DMS153 treated with DMSO at 0.1 percent for 48 hours (cell line): ENCODE results near the gene LGMN.
A peak's percentile ranks its signal among the peaks of the same experiment; 100 is the strongest.
"Not testable (repeated sequence)": the region's sequence is repeated elsewhere in the genome, so short reads cannot be mapped to it uniquely, and the experiment has no call there.

Source experiments
- DNase-seq: peaks from one replicate; lab custom pipeline; 2025; ENCODE audit not compliant: unreplicated experiment; lab: John Stamatoyannopoulos, UW

The LGMN gene

GRCh38 chr14:92763666-92764631, 15.5 kb upstream of the LGMN start:
- DNase-seq = not testable (repeated sequence)

DNA sequence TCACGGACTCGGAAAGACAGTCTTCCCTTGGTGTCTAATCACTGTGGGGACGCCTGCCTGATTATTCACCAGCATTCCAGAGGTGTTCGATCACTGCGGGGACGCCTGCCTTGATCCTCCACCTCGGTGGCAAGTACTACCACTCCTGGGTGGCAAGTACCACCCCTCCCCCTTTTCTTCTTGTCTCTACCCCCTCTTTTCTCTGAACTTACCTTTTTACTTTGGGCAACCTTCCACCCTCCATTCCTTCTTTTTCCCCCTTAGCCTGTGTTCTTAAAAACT, 12.0 kb upstream of the LGMN start:
- DNase-seq = no peak

GRCh38 chr14:92759679-92760523, 11.5 kb upstream of the LGMN start:
- DNase-seq = no peak

DNA sequence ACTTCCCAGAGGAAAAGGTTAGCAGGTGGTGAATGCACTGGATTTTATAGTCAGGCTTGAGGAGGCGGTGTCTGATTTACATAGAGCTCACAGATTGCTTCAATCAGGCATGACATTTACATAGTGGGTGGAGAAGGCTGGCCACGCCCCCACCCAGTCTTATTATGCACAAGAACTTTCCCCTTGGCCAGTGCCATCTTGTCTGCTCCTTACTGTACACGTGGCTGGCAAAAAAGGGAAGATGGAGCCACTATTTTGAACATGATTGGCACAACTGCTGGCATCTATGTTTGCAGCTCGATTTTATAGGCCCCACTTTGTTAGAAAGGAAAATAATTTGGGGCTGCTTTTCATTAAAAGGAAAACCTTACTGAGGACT, 10.9 kb upstream of the LGMN start:
- DNase-seq = no peak

DNA sequence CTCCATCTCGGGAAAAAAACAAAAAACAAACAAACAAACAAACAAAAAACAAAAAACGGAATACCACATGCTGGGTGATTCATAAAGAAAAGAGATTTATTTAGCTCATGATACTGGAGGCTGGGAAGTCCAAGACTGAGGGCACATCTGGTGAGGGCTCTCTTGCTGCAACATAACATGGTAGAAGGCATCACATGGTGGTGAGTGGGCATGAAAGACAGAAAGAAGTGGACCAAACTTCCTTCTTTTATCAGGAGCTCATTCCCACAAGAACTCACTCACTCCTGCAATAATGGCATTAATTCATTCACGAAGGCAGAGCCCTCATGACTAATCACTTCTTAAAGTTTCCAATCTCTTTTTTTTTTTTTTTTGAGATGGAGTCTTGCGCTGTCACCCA, 8.0 kb upstream of the LGMN start:
- no peak for DNase-seq

DNA sequence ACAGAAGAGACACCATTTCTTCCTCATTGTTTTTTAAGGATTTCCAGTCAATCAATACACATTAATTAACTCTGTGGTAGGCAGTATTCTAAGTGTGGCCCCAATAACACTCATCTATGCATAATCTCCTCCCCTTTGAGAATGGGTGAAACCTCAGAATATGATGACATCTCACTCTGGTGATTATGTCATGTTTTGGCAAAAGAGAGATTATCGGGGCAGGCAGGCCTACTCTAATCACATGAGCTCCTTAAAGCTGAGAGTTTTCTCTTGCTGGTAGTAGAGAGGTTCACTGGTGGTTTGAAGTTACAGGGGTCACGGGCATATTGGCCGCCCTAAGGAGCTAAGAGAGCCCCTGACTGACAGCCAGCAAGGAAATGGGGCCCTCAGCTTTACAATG, 7.1 kb upstream of the LGMN start:
- DNase-seq = no peak

- peak; percentile 84 for DNase-seq
Observed at GRCh38 chr14:92754966-92755365, 6.5 kb upstream of the LGMN start.

- DNase-seq = no peak
Observed at GRCh38 chr14:92753250-92753649, 4.8 kb upstream of the LGMN start.

DNA sequence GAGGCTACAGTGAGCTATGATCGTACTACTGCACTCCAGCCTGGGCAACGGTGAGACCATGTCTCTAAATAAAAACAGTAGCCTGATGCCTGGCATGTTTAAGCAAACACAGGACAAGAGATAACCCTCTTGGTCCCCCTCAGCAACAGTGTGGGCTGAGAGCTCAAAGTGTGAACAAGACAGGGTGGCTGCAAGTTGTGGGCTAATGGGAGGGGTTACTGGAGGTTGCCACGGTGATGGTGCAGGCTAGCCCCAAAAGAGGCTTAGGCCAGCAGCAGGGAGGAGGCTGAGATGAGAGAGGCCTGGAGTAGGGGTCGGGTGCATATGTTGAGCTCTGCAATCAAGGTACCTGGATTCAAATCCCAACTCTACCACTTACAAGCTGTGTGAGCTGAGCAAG, 3.4 kb upstream of the LGMN start:
- DNase-seq = no peak

DNA sequence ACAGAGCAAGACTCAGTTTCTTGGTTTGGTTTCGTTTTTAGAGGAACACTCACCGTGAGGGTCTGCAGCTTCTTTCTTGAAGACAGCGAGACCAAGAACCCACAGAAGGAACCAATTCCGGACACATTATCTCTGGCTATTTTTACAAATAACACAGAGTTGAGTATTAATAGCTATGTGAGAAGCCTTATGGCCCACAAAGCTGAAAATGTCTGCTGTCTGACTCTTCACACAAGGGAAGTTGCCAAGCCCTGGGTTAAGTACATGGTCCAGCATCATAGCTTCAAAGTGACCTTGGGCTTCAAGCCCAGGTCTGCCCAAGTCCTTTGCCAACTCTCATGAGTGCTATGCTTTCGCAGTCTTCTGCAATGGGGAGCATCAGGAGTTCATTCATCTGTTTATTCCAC, 2.6 kb upstream of the LGMN start:
- no peak for DNase-seq

DNA sequence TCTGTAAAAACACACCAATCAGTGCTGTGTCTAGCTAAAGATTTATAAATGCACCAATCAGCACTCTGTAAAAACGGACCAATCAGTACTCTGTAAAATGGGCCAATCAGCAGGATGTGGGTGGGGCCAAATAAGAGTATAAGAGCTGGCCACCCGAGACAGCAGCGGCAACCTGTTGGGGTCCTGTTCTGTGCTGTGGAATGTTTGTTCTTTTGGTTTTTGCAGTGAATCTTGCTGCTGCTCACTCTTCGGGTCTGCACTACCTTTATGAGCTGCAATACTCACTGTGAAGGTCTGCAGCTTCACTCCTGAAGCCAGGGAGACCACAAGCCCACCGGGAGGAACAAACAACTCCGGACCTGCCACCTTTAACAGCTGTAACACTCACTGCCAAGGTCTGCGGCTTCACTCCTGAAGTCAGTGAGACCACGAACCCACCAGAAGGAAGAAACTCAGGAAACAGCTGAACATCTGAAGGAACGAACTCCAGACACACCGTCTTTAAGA, 1.8 kb upstream of the LGMN start:
- DNase-seq = not testable (repeated sequence)

- DNase-seq = no peak
Observed at GRCh38 chr14:92747701-92748258, 647 bp downstream of the LGMN start.

GRCh38 chr14:92744198-92744597, 4.2 kb downstream of the LGMN start:
- no peak for DNase-seq

DNA sequence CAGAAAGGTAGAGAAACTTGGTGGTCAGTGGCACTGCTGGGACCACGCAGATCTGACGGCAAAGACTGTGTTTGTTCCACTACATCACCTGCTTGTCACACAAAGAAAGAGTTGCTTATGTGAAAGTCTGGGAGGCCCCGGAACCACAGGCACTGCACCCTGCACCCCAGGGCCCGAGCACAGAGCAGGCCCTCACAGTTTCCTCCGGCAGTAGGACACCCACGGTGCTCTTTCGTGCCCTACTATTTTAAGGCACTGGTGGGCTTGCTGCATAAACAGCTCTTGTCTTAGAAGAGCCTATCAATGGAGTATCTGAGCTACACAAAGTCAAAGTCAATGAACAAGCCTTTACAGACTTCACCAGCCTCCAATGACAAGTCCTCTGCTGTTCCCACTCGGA, 8.0 kb downstream of the LGMN start:
- no peak for DNase-seq

DNA sequence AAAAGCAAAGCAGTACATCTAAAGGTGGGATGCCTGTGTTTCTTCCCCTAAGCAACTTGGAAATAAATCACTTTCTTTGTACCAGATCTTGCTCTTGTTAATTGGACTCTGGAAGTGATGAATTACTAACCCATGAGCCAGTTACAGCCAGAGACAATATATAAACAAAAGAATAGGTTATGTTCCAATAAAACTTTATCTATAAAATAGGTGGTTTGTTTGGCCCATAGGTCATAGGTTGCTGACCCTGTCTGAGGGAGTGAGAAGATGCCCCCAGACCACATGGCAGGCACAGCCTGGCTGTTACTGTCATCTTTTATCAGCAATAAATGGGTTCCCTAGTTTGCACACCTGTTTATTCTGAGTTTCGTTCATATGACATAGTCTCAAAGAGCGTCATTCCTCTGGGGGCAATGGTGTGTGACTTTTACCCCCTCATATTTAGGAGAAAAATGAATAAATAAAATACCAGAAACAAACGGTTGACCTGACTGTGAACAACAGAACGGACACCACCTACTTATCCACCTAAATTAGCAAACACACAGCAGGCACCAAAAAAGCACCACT, 10.7 kb downstream of the LGMN start:
- no peak for DNase-seq

DNA sequence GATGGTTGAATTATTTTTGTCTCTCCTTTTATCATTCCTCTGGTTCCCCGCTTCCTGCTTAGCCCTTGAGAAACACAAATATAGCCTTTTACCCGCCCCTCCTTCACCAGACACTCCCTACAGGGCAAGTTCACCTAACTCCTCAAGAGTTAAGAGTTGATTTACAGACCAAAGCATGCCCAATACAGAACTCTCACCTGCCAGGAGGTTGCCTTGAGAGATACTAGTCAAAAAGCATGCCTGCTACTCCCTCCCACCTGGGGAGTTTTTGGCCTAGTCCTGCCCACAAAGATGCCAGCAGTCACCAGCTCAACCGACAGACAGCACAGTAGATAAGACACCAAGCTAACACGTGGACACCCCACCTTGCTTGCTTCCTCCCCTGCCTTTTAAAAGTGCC, 11.2 kb downstream of the LGMN start:
- DNase-seq = no peak

DNA sequence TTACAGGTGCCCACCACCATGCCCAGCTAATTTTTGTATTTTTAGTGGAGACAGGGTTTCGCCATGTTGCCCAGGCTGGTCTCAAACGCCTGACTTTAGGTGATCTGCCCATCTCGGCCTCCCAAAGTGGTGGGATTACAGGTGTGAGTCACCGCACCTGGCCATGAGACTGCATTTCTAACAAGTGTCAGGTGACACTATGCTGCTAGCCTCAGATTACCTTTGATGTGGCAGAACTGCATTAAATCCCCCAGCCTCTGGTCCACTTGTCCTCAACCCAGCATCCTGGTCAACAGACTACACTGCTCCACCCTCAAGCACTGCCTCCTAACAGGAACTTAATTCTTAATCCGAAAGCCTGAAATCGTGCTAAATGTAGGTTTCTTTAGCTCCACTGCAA, 13.1 kb downstream of the LGMN start:
- no peak for DNase-seq

- DNase-seq = no peak
Observed at GRCh38 chr14:92734618-92735017, 13.8 kb downstream of the LGMN start.

DNA sequence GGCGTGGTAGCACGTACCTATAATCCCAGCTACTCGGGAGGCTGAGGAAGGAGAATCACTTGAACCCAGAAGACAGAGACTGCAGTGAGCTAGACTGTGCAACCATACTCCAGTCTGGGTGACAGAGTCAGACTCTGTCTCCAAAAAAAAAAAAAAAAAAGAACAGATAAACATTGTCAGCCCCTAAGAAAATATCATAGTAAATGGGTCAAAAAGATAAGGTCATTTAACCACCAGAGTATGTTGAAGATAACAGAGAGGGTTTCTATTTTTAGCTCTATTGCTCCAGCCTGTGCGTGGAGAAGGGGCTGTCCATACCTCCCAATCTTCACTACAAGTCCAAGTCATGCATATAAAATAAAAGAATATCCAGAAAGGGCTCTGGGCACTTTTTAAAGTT, 15.4 kb downstream of the LGMN start:
- no peak for DNase-seq

DNA sequence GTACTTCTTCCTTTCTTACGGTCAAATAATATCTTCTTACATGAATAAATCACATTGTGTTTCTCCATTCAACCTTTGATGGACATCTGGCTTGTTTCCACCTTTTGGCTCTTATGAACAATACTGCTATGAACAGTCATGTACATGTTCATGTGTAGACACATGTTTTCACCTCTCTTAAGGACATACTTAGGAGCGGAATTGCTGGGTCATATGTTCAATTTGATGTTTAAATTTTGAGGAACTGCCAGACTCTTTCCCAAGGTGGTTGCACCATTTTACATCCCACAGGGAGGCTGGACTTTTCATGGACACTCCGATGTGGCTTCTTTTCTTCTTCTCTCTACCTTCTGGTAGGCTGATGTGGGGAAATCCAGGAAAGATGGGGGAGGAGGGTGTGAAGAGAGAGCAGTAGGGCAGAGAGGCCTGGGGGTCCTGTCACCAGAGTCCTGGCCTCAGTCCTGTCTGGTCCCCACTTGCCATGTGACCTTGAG, 16.8 kb downstream of the LGMN start:
- no peak for DNase-seq

- DNase-seq = no peak
Observed at GRCh38 chr14:92729634-92730358, 18.6 kb downstream of the LGMN start.
